ENCODE measurements around the gene LECT2.
A peak's percentile ranks its signal among the peaks of the same experiment; 100 is the strongest.

LECT2 gene

GRCh38 chr5:135974021-135974600 lies 19.3 kb upstream of the LECT2 start:
- TF ChIP-seq CTCF (IDR thresholded peaks at IDR 0.05; ENCODE audit: low read depth, low read length), result no peak
- DNase-seq (ENCODE audit: low read depth in 2 of 2), result no peak
- no peak overlapping the region for H3K4me3 ChIP-seq (replicated peaks in 1 of 2; ENCODE audit: low read depth in 2 of 2, low read length in 2 of 2)

- no peak overlapping the region for H3K4me3 ChIP-seq (replicated peaks in 1 of 2; ENCODE audit: low read depth in 2 of 2, low read length in 2 of 2)
- TF ChIP-seq CTCF (IDR thresholded peaks at IDR 0.05; ENCODE audit: low read depth, low read length), result no peak
- peak; percentile 76 to 90 for DNase-seq (ENCODE audit: low read depth in 2 of 2)
Observed at GRCh38 chr5:135973323-135974020, 18.7 kb upstream of the LECT2 start.

GRCh38 chr5:135971701-135972100 lies 16.9 kb upstream of the LECT2 start:
- TF ChIP-seq CTCF (IDR thresholded peaks at IDR 0.05; ENCODE audit: low read depth, low read length), result no peak
- H3K4me3 ChIP-seq (replicated peaks in 1 of 2; ENCODE audit: low read depth in 2 of 2, low read length in 2 of 2), result no peak overlapping the region
- no peak for DNase-seq (ENCODE audit: low read depth in 2 of 2)

GRCh38 chr5:135966790-135967189 lies 12.0 kb upstream of the LECT2 start:
- no peak for TF ChIP-seq CTCF (IDR thresholded peaks at IDR 0.05; ENCODE audit: low read depth, low read length)
- no peak for DNase-seq (ENCODE audit: low read depth in 2 of 2)
- H3K4me3 ChIP-seq (replicated peaks in 1 of 2; ENCODE audit: low read depth in 2 of 2, low read length in 2 of 2), result no peak overlapping the region

GRCh38 chr5:135966165-135966564 lies 11.4 kb upstream of the LECT2 start:
- no peak overlapping the region for H3K4me3 ChIP-seq (replicated peaks in 1 of 2; ENCODE audit: low read depth in 2 of 2, low read length in 2 of 2)
- no peak for TF ChIP-seq CTCF (IDR thresholded peaks at IDR 0.05; ENCODE audit: low read depth, low read length)
- DNase-seq (ENCODE audit: low read depth in 2 of 2), result peak in 1 of 2 donors; percentile 17

GRCh38 chr5:135965504-135965903 lies 10.7 kb upstream of the LECT2 start:
- H3K4me3 ChIP-seq (replicated peaks in 1 of 2; ENCODE audit: low read depth in 2 of 2, low read length in 2 of 2), result no peak overlapping the region
- no peak for DNase-seq (ENCODE audit: low read depth in 2 of 2)
- TF ChIP-seq CTCF (IDR thresholded peaks at IDR 0.05; ENCODE audit: low read depth, low read length), result no peak
